Stimulated activated CD4-positive, alpha-beta T cell treated with anti-CD3 and anti-CD28 coated beads, Interleukin-12 subunit alpha, Interleukin-12 subunit beta, amount 100 ng/mL, for 24 hours (primary cell): ENCODE measurements around the gene AGFG1.

Experiments
- DNase-seq, 2 experiments: peaks; one replicate each; pipeline ENCODE4 v3.0.0-alpha.2; 2020; ENCODE audit warnings: low read depth in 2 of 2

The AGFG1 gene

DNA sequence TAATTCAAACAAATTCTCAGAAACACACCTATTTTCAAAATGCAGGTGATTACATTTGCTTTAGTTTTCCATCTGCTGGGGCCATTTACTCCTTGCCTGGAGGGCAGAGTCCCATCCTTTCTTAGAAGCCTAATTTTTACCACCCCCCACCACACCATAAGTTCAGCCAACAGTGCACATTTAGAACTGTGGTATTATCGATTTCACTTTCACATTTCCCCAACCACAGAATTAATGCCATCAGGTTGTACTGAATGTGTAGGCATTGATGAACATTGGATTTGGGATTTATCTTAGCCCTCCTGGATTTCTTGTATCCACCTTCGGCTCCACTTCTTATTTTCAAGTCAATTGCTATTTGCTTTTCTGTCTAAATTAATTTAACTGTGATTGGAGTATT lies 138.2 kb downstream of the AGFG1 start:
- DNase-seq: no peak
